Cardiac fibroblast (primary cell): ENCODE data around the gene PDGFB.

Experiments
- DNase-seq, 2 donors: peaks; one replicate each; pipeline versions ENCODE4 v3.0.0 to v3.0.0-alpha.2; 2010; ENCODE audit warnings: low read depth in 2 of 2
- H3K4me3 ChIP-seq, 2 donors: replicated peaks in 1 of 2; 1 replicate in 1 of 2; 2 replicates in 1 of 2; pipeline ENCODE4 v1.5.1; 2011; ENCODE audit warnings: low read depth in 2 of 2, low read length in 2 of 2, mild to moderate bottlenecking in 2 of 2, moderate library complexity in 1 of 2
- TF ChIP-seq, protein P1 (sequence below): IDR thresholded peaks from one replicate; pipeline ENCODE4 v1.5.1; 2011; ENCODE audit warnings: low read depth, mild to moderate bottlenecking, low read length, inconsistent platforms

PDGFB gene

GRCh38 chr22:39269095-39269790, 24.5 kb upstream of the PDGFB start:
- TF ChIP-seq, protein P1, sequence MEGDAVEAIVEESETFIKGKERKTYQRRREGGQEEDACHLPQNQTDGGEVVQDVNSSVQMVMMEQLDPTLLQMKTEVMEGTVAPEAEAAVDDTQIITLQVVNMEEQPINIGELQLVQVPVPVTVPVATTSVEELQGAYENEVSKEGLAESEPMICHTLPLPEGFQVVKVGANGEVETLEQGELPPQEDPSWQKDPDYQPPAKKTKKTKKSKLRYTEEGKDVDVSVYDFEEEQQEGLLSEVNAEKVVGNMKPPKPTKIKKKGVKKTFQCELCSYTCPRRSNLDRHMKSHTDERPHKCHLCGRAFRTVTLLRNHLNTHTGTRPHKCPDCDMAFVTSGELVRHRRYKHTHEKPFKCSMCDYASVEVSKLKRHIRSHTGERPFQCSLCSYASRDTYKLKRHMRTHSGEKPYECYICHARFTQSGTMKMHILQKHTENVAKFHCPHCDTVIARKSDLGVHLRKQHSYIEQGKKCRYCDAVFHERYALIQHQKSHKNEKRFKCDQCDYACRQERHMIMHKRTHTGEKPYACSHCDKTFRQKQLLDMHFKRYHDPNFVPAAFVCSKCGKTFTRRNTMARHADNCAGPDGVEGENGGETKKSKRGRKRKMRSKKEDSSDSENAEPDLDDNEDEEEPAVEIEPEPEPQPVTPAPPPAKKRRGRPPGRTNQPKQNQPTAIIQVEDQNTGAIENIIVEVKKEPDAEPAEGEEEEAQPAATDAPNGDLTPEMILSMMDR = no peak
- no peak overlapping the region for H3K4me3 ChIP-seq
- no peak for DNase-seq

- TF ChIP-seq, protein P1 = no peak
- no peak overlapping the region for H3K4me3 ChIP-seq
- DNase-seq = no peak
Observed at GRCh38 chr22:39268645-39269044, 23.9 kb upstream of the PDGFB start.

DNA sequence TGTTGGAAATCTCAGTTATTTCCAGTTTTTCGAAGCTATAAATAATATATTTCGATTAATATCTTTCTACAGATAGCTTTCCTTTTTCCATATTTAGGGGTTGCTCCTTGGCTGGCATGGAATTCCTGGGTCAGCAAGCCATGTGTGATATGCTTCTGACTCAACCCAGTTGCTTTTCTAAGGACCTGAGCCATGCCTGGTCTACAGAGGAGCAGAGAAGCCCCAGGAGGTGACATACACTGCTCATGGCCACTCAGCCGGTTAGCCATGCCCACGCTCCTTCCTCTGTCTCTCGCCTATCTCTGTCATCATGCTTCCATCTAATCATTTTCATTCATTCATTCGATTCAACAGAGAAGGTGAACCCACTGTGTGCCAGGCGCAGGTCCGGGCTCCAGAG, 23.2 kb upstream of the PDGFB start:
- TF ChIP-seq, protein P1 = no peak
- no peak for DNase-seq
- no peak overlapping the region for H3K4me3 ChIP-seq

- TF ChIP-seq, protein P1 = no peak
- no peak overlapping the region for H3K4me3 ChIP-seq
- peak; percentile 40 to 60 for DNase-seq
Observed at GRCh38 chr22:39266398-39267030, 21.7 kb upstream of the PDGFB start.

DNA sequence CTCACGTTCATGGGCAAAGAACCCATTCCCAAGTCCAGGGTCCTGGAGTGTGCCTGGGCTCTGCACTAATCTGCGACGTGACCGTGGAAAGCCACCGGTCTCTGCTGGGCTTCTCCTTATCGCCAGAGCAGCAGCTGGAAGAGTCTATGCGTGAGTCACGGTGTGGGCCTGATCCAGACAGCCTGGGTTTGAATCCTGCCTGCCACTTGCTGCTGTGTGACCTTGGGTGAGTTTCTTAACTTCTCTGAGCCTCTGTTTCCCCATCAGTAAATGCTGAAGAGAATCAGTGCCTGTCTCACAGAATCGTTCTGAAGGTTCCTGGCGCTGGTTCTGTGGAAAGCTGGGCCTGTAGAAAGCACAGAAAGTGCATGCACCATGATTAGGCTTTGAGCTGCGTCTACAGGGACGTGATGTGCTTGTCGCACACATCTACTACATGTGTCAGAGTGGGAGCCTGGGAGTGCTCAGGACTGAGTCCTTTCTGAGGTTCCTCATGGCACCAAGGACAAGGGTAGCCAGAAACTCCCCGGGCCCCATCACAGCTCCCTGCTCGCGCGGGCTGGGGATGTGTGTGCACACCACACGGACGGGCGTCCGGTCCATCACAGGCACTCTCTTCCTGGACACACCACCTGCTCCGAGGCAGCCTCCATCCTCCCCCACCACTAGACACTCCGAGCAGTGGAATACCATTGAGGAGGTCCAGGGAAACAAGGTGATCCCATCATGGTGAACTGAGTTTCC, 20.5 kb upstream of the PDGFB start:
- no peak overlapping the region for H3K4me3 ChIP-seq
- TF ChIP-seq, protein P1 = no peak
- no peak for DNase-seq

DNA sequence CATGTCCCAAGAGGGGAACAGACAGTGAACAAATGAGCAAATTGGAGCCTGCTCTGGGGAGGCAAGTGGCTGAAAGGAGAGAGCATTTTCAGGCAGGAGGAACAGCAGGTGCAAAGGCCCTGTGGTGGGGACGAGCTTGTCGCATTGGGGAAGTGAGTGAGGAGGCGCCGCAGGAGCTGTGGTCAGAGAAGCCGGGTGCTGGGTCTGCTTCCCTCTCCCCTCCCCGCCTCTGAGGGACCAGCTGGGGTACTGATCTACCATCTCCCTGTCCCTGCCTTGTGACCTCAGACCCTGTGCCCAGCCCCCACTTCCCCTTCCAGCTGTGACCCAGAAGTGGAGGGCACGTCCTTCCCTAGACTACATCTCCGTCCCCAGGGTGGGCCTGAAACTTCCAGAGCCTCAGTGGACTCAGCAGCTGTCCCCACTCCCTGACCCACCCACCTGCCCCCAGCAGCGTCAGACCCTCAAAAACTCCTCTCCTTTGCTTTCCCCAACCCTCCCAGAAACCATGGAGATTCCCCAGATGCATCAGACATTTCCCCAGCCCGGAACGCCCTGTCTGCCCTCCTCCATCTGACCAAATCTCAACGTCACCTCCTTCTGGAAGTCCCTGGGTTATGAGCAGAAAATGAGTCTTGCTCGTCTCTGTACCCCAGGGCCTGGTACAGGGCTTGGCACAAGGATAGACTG, 19.7 kb upstream of the PDGFB start:
- H3K4me3 ChIP-seq = no peak overlapping the region
- TF ChIP-seq, protein P1 = no peak
- DNase-seq = no peak
